H1 (cell line): ENCODE data around the gene MYBPHL. TPM values are rescaled to one million over a fixed set of nuclear protein-coding genes. Genes with fewer than 3 reads are reported as not detected.

Source experiments
- CTCF ChIA-PET: fragments of 300-600 bp; sonication (Branson Sonifier 250); formaldehyde crosslinking; loops from one replicate; lab custom pipeline; 2021; ENCODE audit not compliant: partially characterized antibody; lab: Charles Lee
- POLR2A ChIA-PET: fragments of 300-600 bp; sonication (Branson Sonifier 250); formaldehyde crosslinking; loops from one replicate; lab custom pipeline; 2021; ENCODE audit warnings: inconsistent platforms; ENCODE audit not compliant: partially characterized antibody; lab: Charles Lee
- DNase-seq, 2 experiments: peaks; one replicate each; pipeline versions ENCODE4 v3.0.0 to v3.0.0-alpha.2; 2010 to 2022; ENCODE audit warnings: low spot score in 2 of 2, low read depth in 1 of 2, mixed read lengths in 1 of 2
- FAIRE-seq: peaks from 2 replicates; lab custom pipeline; 2011; peaks lifted over from hg19 to GRCh38; lab: Jason Lieb, UNC
- H2AFZ ChIP-seq: 2 replicates; pipeline ENCODE4 v1.8.1; 2012; ENCODE audit warnings: low read length, inconsistent platforms
- H2AK5ac ChIP-seq: 2 replicates; pipeline ENCODE4 v1.6.1; 2013; ENCODE audit warnings: low read depth, low read length
- H2BK120ac ChIP-seq: replicated peaks from 2 replicates; pipeline ENCODE3; 2013; ENCODE audit warnings: low read depth, low read length, inconsistent platforms
- H2BK12ac ChIP-seq: 2 replicates; pipeline ENCODE4 v1.6.1; 2013; ENCODE audit warnings: low read depth, low read length
- H2BK15ac ChIP-seq: 2 replicates; pipeline ENCODE4 v1.6.1; 2013; ENCODE audit warnings: low read length
- H2BK20ac ChIP-seq: 2 replicates; pipeline ENCODE4 v1.6.1; 2013; ENCODE audit warnings: low read length
- H2BK5ac ChIP-seq: 2 replicates; pipeline ENCODE4 v1.6.1; 2013; ENCODE audit warnings: low read depth, low read length
- H3K14ac ChIP-seq: 2 replicates; pipeline ENCODE4 v1.6.1; 2013; ENCODE audit warnings: inconsistent platforms; ENCODE audit not compliant: insufficient read length
- H3K18ac ChIP-seq: 2 replicates; pipeline ENCODE4 v1.6.1; 2013; ENCODE audit warnings: low read length; ENCODE audit errors: extremely low read depth
- H3K23ac ChIP-seq: 2 replicates; pipeline ENCODE4 v1.6.1; 2013; ENCODE audit warnings: inconsistent platforms; ENCODE audit not compliant: insufficient read length
- H3K23me2 ChIP-seq: 2 replicates; pipeline ENCODE4 v1.6.1; 2013; ENCODE audit warnings: low read depth, low read length
- H3K27ac ChIP-seq: 2 replicates; pipeline ENCODE4 v1.6.1; 2011; ENCODE audit warnings: low read depth, low read length, inconsistent platforms
- H3K27me3 ChIP-seq, 4 experiments: replicated peaks in 1 of 4; 1 replicate in 1 of 4; 2 replicates in 3 of 4; pipeline versions ENCODE4 v1.6.1 to v1.8.1; 2011 to 2013; ENCODE audit warnings: low read length in 3 of 4, mild to moderate bottlenecking in 3 of 4, inconsistent platforms in 2 of 4, mixed read lengths in 2 of 4, moderate library complexity in 1 of 4; ENCODE audit not compliant: control insufficient read depth in 3 of 4, insufficient read depth in 3 of 4; ENCODE audit errors: extremely low read depth in 1 of 4
- H3K36me3 ChIP-seq, 4 experiments: 2 replicates each; pipeline versions ENCODE4 v1.6.1 to v1.8.1; 2011 to 2013; ENCODE audit warnings: mild to moderate bottlenecking in 4 of 4, low read length in 3 of 4, moderate library complexity in 2 of 4, control low read depth in 1 of 4, inconsistent platforms in 1 of 4; ENCODE audit not compliant: insufficient read depth in 4 of 4, control insufficient read depth in 2 of 4
- H3K4ac ChIP-seq: replicated peaks from 2 replicates; pipeline ENCODE3; 2013; ENCODE audit warnings: low read length, low read depth, mixed read lengths, inconsistent platforms; ENCODE audit not compliant: insufficient read length
- H3K4me1 ChIP-seq, 4 experiments: replicated peaks in 1 of 4; 1 replicate in 1 of 4; 2 replicates in 3 of 4; pipeline versions ENCODE4 v1.6.1 to v1.8.1; 2011 to 2013; ENCODE audit warnings: low read length in 3 of 4, inconsistent platforms in 2 of 4, mixed read lengths in 1 of 4; ENCODE audit not compliant: insufficient read depth in 4 of 4, control insufficient read depth in 3 of 4
- H3K4me2 ChIP-seq, 2 experiments: 2 replicates each; pipeline versions ENCODE4 v1.6.1 to v1.8.1; 2011 to 2013; ENCODE audit warnings: low read depth in 2 of 2, low read length in 2 of 2, control low read depth in 1 of 2, inconsistent platforms in 1 of 2, mild to moderate bottlenecking in 1 of 2; ENCODE audit not compliant: insufficient read depth in 1 of 2
- H3K4me3 ChIP-seq, 4 experiments: fragments of 200-600, 300-600 bp in 1 of 4; sonication (generic), shearing (Covaris generic), sonication (Bioruptor Twin) in 1 of 4; 2 replicates each; pipeline versions ENCODE4 v1.5.1 to v1.8.1; 2011 to 2016; ENCODE audit warnings: low read length in 4 of 4, low read depth in 3 of 4, control low read depth in 2 of 4, inconsistent platforms in 2 of 4, mild to moderate bottlenecking in 2 of 4, mixed read lengths in 1 of 4, moderate library complexity in 1 of 4; ENCODE audit not compliant: insufficient read depth in 2 of 4; ENCODE audit errors: extremely low read depth in 1 of 4
- H3K56ac ChIP-seq: replicated peaks from 2 replicates; pipeline ENCODE3; 2013; ENCODE audit warnings: low read depth, mild to moderate bottlenecking, mixed read lengths, low read length, inconsistent platforms; ENCODE audit not compliant: insufficient read length
- H3K79me1 ChIP-seq: 2 replicates; pipeline ENCODE4 v1.6.1; 2013; ENCODE audit warnings: low read depth, low read length, control low read depth
- H3K79me2 ChIP-seq, 2 experiments: 2 replicates each; pipeline versions ENCODE4 v1.6.1 to v1.8.1; 2012 to 2013; ENCODE audit warnings: low read length in 2 of 2, mild to moderate bottlenecking in 2 of 2, inconsistent platforms in 1 of 2; ENCODE audit not compliant: insufficient read depth in 2 of 2, control insufficient read depth in 1 of 2
- H3K9ac ChIP-seq, 4 experiments: replicated peaks in 1 of 4; 1 replicate in 1 of 4; 2 replicates in 3 of 4; pipeline versions ENCODE4 v1.6.1 to v1.8.1; 2011 to 2013; ENCODE audit warnings: low read depth in 3 of 4, low read length in 3 of 4, control low read depth in 2 of 4, mild to moderate bottlenecking in 2 of 4, moderate library complexity in 2 of 4, inconsistent platforms in 1 of 4; ENCODE audit errors: extremely low read depth in 1 of 4
- H3K9me3 ChIP-seq, 2 experiments: 2 replicates each; pipeline versions ENCODE4 v1.6.1 to v1.8.1; 2012 to 2013; ENCODE audit warnings: mild to moderate bottlenecking in 2 of 2, moderate library complexity in 2 of 2, control low read depth in 1 of 2, inconsistent platforms in 1 of 2, low read depth in 1 of 2, low read length in 1 of 2, mixed read lengths in 1 of 2; ENCODE audit not compliant: insufficient read depth in 2 of 2
- H4K20me1 ChIP-seq, 2 experiments: replicated peaks in 1 of 2; 2 replicates each; pipeline versions ENCODE3 to v1.8.1; 2011 to 2013; ENCODE audit warnings: inconsistent platforms in 2 of 2, low read length in 2 of 2, mild to moderate bottlenecking in 1 of 2; ENCODE audit not compliant: insufficient read depth in 2 of 2, control insufficient read depth in 1 of 2
- H4K5ac ChIP-seq: 2 replicates; pipeline ENCODE4 v1.6.1; 2013; ENCODE audit warnings: low read length, low read depth, mixed read lengths, inconsistent platforms; ENCODE audit not compliant: insufficient read length
- H4K8ac ChIP-seq: 2 replicates; pipeline ENCODE4 v1.8.0; 2013; ENCODE audit warnings: mild to moderate bottlenecking, moderate library complexity, low read length, inconsistent platforms; ENCODE audit not compliant: insufficient read depth; ENCODE audit errors: extremely low read depth
- H4K91ac ChIP-seq: replicated peaks from 2 replicates; pipeline ENCODE3; 2013; ENCODE audit warnings: low read length, mixed read lengths, inconsistent platforms; ENCODE audit not compliant: insufficient read length
- ASH2L ChIP-seq: fragments of 200-600, 300-600 bp; sonication (generic); IDR thresholded peaks from one replicate; pipeline ENCODE4 v1.7.1; 2017; ENCODE audit warnings: low read length
- CBX8 ChIP-seq: fragments of 300-800, 300-1000 bp; sonication (generic); IDR thresholded peaks from 2 replicates; pipeline ENCODE4 v1.7.1; 2016; ENCODE audit warnings: low read depth, low read length, borderline replicate concordance
- CTBP2 ChIP-seq: IDR thresholded peaks from 2 replicates; pipeline ENCODE4 v1.7.0; 2011; ENCODE audit warnings: borderline replicate concordance, mild to moderate bottlenecking, moderate library complexity, mixed read lengths, low read length; ENCODE audit not compliant: insufficient read depth, insufficient read length
- EGR1 ChIP-seq: IDR thresholded peaks from 2 replicates; pipeline ENCODE4 v1.6.1; 2011; ENCODE audit warnings: low read depth, low read length, borderline replicate concordance
- HDAC2 ChIP-seq, 2 experiments: fragments of 300-600 bp in 1 of 2; sonication (generic) in 1 of 2; IDR thresholded peaks; 2 replicates each; pipeline ENCODE4 v1.6.1; 2011 to 2012; ENCODE audit warnings: low read depth in 2 of 2, low read length in 2 of 2, mild to moderate bottlenecking in 2 of 2, moderate library complexity in 2 of 2, borderline replicate concordance in 1 of 2, inconsistent platforms in 1 of 2
- JUN ChIP-seq: IDR thresholded peaks from 2 replicates; pipeline ENCODE4 v1.6.1; 2011; ENCODE audit warnings: low read depth, mild to moderate bottlenecking, improper control_type of control experiment, low read length
- PHF8 ChIP-seq: fragments of 200-600 bp; sonication (generic); conservative IDR thresholded peaks from 2 replicates; pipeline ENCODE4 v1.7.1; 2012; ENCODE audit warnings: low read depth, mild to moderate bottlenecking, inconsistent platforms, low read length, moderate library complexity
- RBBP5 ChIP-seq: IDR thresholded peaks from 2 replicates; pipeline ENCODE4 v1.7.1; 2012; ENCODE audit warnings: low read depth, mild to moderate bottlenecking, inconsistent platforms, low read length, moderate library complexity, borderline replicate concordance
- SUZ12 ChIP-seq: fragments of 200-600 bp; sonication (generic); IDR thresholded peaks from 2 replicates; pipeline ENCODE4 v1.6.1; 2012; ENCODE audit warnings: mild to moderate bottlenecking, inconsistent platforms, low read length, moderate library complexity, mixed read lengths
- WGBS, 2 experiments: shearing (Covaris generic) in 1 of 2; methylation state at CpG; one replicate each; pipeline versions ENCODE4 v1.1.6 to v1.1.7; 2013 to 2015; ENCODE audit warnings: low lambda C conversion rate in 2 of 2, mixed read lengths in 2 of 2, inconsistent platforms in 1 of 2, low coverage in 1 of 2, missing lambda C conversion rate in 1 of 2; ENCODE audit not compliant: insufficient replicate concordance in 2 of 2, insufficient coverage in 1 of 2, insufficient read length in 1 of 2; ENCODE audit errors: extremely low coverage in 1 of 2, missing lambda C conversion rate in 1 of 2; 5-methylcytosine and 5-hydroxymethylcytosine counted together
- polyA plus RNA-seq, 7 experiments: library from polyadenylated mRNA; depleted of rRNA in 3 of 7; stranded (reverse) in 5 of 7; unstranded in 2 of 7; fragments of >200 nt in 5 of 7; fragments of 200-250 nt in 2 of 7; gene quantifications; 1 replicate in 5 of 7; 2 replicates in 1 of 7; 4 replicates in 1 of 7; pipeline versions ENCODE4 v1.2.1 to v1.2.3, GENCODE V29; 2011 to 2013; ENCODE audit warnings: missing spikeins in 2 of 7, mixed read lengths in 2 of 7
- total RNA-seq: library from RNA; stranded (reverse); fragmentation: NEBNext Ultra II Directional; extraction: Animal tissue kit (Norgen Biotek cat#: 25700); gene quantifications from 2 replicates; pipeline ENCODE4 v1.2.1, GENCODE V29; 2021

MYBPHL gene
- total and polyA plus RNA-seq, 2 of the 8 experiments (the other 6 are each of a cell fraction or from before 2014, with no cell fraction given): 0.24 to 0.30 TPM

- H4K5ac ChIP-seq: no peak within 1 kb of the TSS
- no peak within 1 kb of the TSS for H3K14ac ChIP-seq
- ChIA-PET CTCF (interaction anchor here (0.5 to 28.7 kb wide), 10 partner anchors 8 to 204 kb away, joined by 3 to 651 read pairs (median 5); partner anchors contain the start of genes SARS1 and SORT1), POLR2A (interaction anchor here (0.8 to 12.2 kb wide), 8 partner anchors 11 to 52 kb away, joined by 3 to 252 read pairs (median 4); partner anchors contain the start of gene SARS1)
- peak within 1 kb of the TSS; percentile 54 to 84; a peak in 3 of 4 replicates for H3K4me2 ChIP-seq
- peak within 1 kb of the TSS; percentile 93; the same call in 1 of the 2 replicates for H2BK20ac ChIP-seq
- H4K8ac ChIP-seq: no peak within 1 kb of the TSS; the same call in 1 of the 2 replicates
- DNase-seq (peak; percentile 66 to 90), FAIRE-seq (no peak)
- no peaks in the 10 kb centered on the region; a peak in 2 of 4 replicates for H3K9me3 ChIP-seq
- peak within 1 kb of the TSS; percentile 47 for H3K4ac ChIP-seq
- H2AFZ ChIP-seq: peak within 1 kb of the TSS; percentile 92
- H3K79me1 ChIP-seq: 0 out of 2 replicates have a peak, but pooled peaks cover 4% of the 10 kb centered on the region
- H3K18ac ChIP-seq: peak within 1 kb of the TSS; percentile 91
- no peak within 1 kb of the TSS; the same call in 1 of the 2 replicates for H3K27ac ChIP-seq
- peaks cover 3 to 7% of the 10 kb centered on the region in 2 experiments for H4K20me1 ChIP-seq
- peak within 1 kb of the TSS; percentile 73; the same call in 1 of the 2 replicates for H2BK5ac ChIP-seq
- H3K4me3 ChIP-seq: peak within 1 kb of the TSS; percentile 28 to 62 (median 34); a peak in 7 of 8 replicates
- no peak within 1 kb of the TSS for H3K23ac ChIP-seq
- WGBS, 2 experiments: 13% methylated on average over 43 of the region's 49 CpGs; no CpG with 5 or more reads in 1 of the 2 experiments
- peaks cover 3% of the 10 kb centered on the region; the same call in 1 of the 2 replicates for H3K23me2 ChIP-seq
- peaks cover 0 to 17% of the 10 kb centered on the region in 2 experiments; a peak in 1 of 4 replicates for H3K79me2 ChIP-seq
- no peak within 1 kb of the TSS for H3K56ac ChIP-seq
- peak within 1 kb of the TSS; percentile 76 for H2BK120ac ChIP-seq
- peak within 1 kb of the TSS; percentile 53 for H2BK12ac ChIP-seq
- H3K4me1 ChIP-seq: peaks cover 0 to 23% (median 20%) of the 10 kb centered on the region in 4 experiments; a peak in 6 of 7 replicates
- H4K91ac ChIP-seq: peak within 1 kb of the TSS; percentile 61
- H2AK5ac ChIP-seq: no peak within 1 kb of the TSS
- peaks cover 0 to 22% (median 16%) of the 10 kb centered on the region in 4 experiments; a peak in 5 of 7 replicates for H3K27me3 ChIP-seq
- H3K36me3 ChIP-seq: peaks cover 0 to 8% (median 0%) of the 10 kb centered on the region in 4 experiments; a peak in 3 of 8 replicates
- H3K9ac ChIP-seq: peak within 1 kb of the TSS in 1 of 4 experiments; percentile 24; a peak in 2 of 7 replicates
- H2BK15ac ChIP-seq: peak within 1 kb of the TSS; percentile 88
- TF ChIP-seq JUN: no peak
- peak; percentile 21 for TF ChIP-seq ASH2L
- no peak for TF ChIP-seq PHF8
- TF ChIP-seq RBBP5: no peak; the same call in 1 of the 2 replicates
- no peak for TF ChIP-seq CBX8
- TF ChIP-seq HDAC2 (IDR thresholded peaks at IDR 0.05; ENCODE audit: borderline replicate concordance in 1 of 2, low read depth in 2 of 2, low read length in 2 of 2): no peak
- TF ChIP-seq CTBP2: no peak
- TF ChIP-seq EGR1: peak; percentile 82
- TF ChIP-seq SUZ12: no peak
Observed at GRCh38 chr1:109248797-109249629, 57.8 kb downstream of the MYBPHL start, which contains the start of gene CELSR2. Gene CELSR2 (plus strand): TSS chr1:109249539. CDS start chr1:109250080, 541 bp downstream.
